MM.1S (cell line): Measurements from ENCODE around the gene SELENON.

ENCODE experiments used
- DNase-seq: peaks from one replicate; pipeline ENCODE4 v3.0.0-alpha.2; 2015
- H2AFZ ChIP-seq: fragments of 300-600 bp; sonication (generic); 2 replicates; pipeline ENCODE4 v1.6.0; 2016; ENCODE audit warnings: antibody characterized with exemption, low read length
- H3F3A ChIP-seq: fragments of 300-600 bp; sonication (generic); 2 replicates; pipeline ENCODE4 v1.6.1; 2016; ENCODE audit warnings: mild to moderate bottlenecking, antibody characterized with exemption, low read length, moderate library complexity, mixed read lengths; ENCODE audit not compliant: insufficient read depth
- H3K27ac ChIP-seq: fragments of 300-600 bp; sonication (generic); 2 replicates; pipeline ENCODE4 v1.5.1; 2016; ENCODE audit warnings: mild to moderate bottlenecking, low read length
- H3K27me3 ChIP-seq: fragments of 300-600 bp; sonication (generic); replicated peaks from 2 replicates; pipeline ENCODE4 v1.6.0; 2016; ENCODE audit warnings: low read length; ENCODE audit not compliant: insufficient read depth
- H3K36me3 ChIP-seq: fragments of 300-600 bp; sonication (generic); replicated peaks from 2 replicates; pipeline ENCODE4 v1.6.1; 2016; ENCODE audit warnings: mild to moderate bottlenecking, low read length, mixed read lengths; ENCODE audit not compliant: insufficient read depth
- H3K4me1 ChIP-seq: fragments of 300-600 bp; sonication (generic); 2 replicates; pipeline ENCODE4 v1.6.1; 2016; ENCODE audit warnings: low read length, mixed read lengths
- H3K4me2 ChIP-seq: fragments of 300-600 bp; sonication (generic); 2 replicates; pipeline ENCODE4 v1.6.0; 2016; ENCODE audit warnings: low read depth, low read length
- H3K4me3 ChIP-seq: fragments of 300-600 bp; sonication (generic); 2 replicates; pipeline ENCODE4 v1.5.1; 2016; ENCODE audit warnings: low read length, mixed read lengths
- H3K79me2 ChIP-seq: fragments of 300-600 bp; sonication (generic); 2 replicates; pipeline ENCODE4 v1.6.1; 2016; ENCODE audit warnings: mixed run types, low read length, mixed read lengths
- H3K9ac ChIP-seq: fragments of 300-600 bp; sonication (generic); 2 replicates; pipeline ENCODE4 v1.6.1; 2016; ENCODE audit warnings: low read length, mixed read lengths
- H3K9me2 ChIP-seq: fragments of 300-600 bp; sonication (generic); replicated peaks from 2 replicates; pipeline ENCODE4 v1.6.1; 2016; ENCODE audit warnings: mild to moderate bottlenecking, low read length, mixed read lengths; ENCODE audit not compliant: insufficient read depth
- H3K9me3 ChIP-seq: fragments of 300-600 bp; sonication (generic); replicated peaks from 2 replicates; pipeline ENCODE4 v1.6.1; 2016; ENCODE audit warnings: mild to moderate bottlenecking, low read length, mixed read lengths; ENCODE audit not compliant: insufficient read depth
- H4K20me1 ChIP-seq: fragments of 300-600 bp; sonication (generic); 2 replicates; pipeline ENCODE4 v1.6.1; 2016; ENCODE audit warnings: mild to moderate bottlenecking, low read length, moderate library complexity, mixed read lengths; ENCODE audit not compliant: insufficient read depth
- EZH2 ChIP-seq: fragments of 300-600 bp; sonication (generic); optimal IDR thresholded peaks from 2 replicates; pipeline ENCODE3; 2017; ENCODE audit warnings: low read depth, mild to moderate bottlenecking, antibody characterized with exemption, low read length, mixed read lengths
- EZH2phosphoT487 ChIP-seq: fragments of 300-600 bp; sonication (generic); IDR thresholded peaks from 2 replicates; pipeline ENCODE4 v1.6.1; 2018; ENCODE audit warnings: antibody characterized with exemption, low read length
- TF ChIP-seq, protein P1 (sequence below): fragments of 300-600 bp; sonication (generic); IDR thresholded peaks from 2 replicates; pipeline ENCODE4 v1.5.1; 2016; ENCODE audit warnings: antibody characterized with exemption, low read length, mixed read lengths

The SELENON gene

GRCh38 chr1:25807480-25808390, 7.7 kb downstream of the SELENON start:
- H3K9me2 ChIP-seq = no peaks in the 10 kb centered on the region
- no peaks in the 10 kb centered on the region for H4K20me1 ChIP-seq
- H3K9ac ChIP-seq = no peak overlapping the region
- H3F3A ChIP-seq = no peaks in the 10 kb centered on the region; the same call in 1 of the 2 replicates
- no peak overlapping the region for H2AFZ ChIP-seq
- H3K4me2 ChIP-seq = no peak overlapping the region
- H3K4me3 ChIP-seq = no peak overlapping the region
- H3K9me3 ChIP-seq = no peaks in the 10 kb centered on the region
- no peaks in the 10 kb centered on the region for H3K79me2 ChIP-seq
- no peak for DNase-seq
- peaks cover 10% of the 10 kb centered on the region for H3K4me1 ChIP-seq
- H3K27ac ChIP-seq = no peak overlapping the region
- no peaks in the 10 kb centered on the region for H3K36me3 ChIP-seq
- TF ChIP-seq, protein P1, sequence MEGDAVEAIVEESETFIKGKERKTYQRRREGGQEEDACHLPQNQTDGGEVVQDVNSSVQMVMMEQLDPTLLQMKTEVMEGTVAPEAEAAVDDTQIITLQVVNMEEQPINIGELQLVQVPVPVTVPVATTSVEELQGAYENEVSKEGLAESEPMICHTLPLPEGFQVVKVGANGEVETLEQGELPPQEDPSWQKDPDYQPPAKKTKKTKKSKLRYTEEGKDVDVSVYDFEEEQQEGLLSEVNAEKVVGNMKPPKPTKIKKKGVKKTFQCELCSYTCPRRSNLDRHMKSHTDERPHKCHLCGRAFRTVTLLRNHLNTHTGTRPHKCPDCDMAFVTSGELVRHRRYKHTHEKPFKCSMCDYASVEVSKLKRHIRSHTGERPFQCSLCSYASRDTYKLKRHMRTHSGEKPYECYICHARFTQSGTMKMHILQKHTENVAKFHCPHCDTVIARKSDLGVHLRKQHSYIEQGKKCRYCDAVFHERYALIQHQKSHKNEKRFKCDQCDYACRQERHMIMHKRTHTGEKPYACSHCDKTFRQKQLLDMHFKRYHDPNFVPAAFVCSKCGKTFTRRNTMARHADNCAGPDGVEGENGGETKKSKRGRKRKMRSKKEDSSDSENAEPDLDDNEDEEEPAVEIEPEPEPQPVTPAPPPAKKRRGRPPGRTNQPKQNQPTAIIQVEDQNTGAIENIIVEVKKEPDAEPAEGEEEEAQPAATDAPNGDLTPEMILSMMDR = no peak
- TF ChIP-seq EZH2 = no peak
- no peak for TF ChIP-seq EZH2phosphoT487
- H3K27me3 ChIP-seq = no peaks in the 10 kb centered on the region

GRCh38 chr1:25808481-25809244, 8.7 kb downstream of the SELENON start:
- no peaks in the 10 kb centered on the region for H3K27me3 ChIP-seq
- TF ChIP-seq, protein P1 = no peak
- TF ChIP-seq EZH2 = no peak
- no peak for TF ChIP-seq EZH2phosphoT487
- no peak for DNase-seq
- H3K9me3 ChIP-seq = no peaks in the 10 kb centered on the region
- H3K9ac ChIP-seq = no peak overlapping the region
- H3K4me2 ChIP-seq = no peak overlapping the region
- no peaks in the 10 kb centered on the region for H3K79me2 ChIP-seq
- no peaks in the 10 kb centered on the region for H3K9me2 ChIP-seq
- H4K20me1 ChIP-seq = no peaks in the 10 kb centered on the region
- H3K27ac ChIP-seq = no peak overlapping the region
- H3K4me1 ChIP-seq = peaks cover 4% of the 10 kb centered on the region
- H3K36me3 ChIP-seq = no peaks in the 10 kb centered on the region
- no peak overlapping the region for H3K4me3 ChIP-seq
- no peaks in the 10 kb centered on the region for H3F3A ChIP-seq
- H2AFZ ChIP-seq = no peak overlapping the region

DNA sequence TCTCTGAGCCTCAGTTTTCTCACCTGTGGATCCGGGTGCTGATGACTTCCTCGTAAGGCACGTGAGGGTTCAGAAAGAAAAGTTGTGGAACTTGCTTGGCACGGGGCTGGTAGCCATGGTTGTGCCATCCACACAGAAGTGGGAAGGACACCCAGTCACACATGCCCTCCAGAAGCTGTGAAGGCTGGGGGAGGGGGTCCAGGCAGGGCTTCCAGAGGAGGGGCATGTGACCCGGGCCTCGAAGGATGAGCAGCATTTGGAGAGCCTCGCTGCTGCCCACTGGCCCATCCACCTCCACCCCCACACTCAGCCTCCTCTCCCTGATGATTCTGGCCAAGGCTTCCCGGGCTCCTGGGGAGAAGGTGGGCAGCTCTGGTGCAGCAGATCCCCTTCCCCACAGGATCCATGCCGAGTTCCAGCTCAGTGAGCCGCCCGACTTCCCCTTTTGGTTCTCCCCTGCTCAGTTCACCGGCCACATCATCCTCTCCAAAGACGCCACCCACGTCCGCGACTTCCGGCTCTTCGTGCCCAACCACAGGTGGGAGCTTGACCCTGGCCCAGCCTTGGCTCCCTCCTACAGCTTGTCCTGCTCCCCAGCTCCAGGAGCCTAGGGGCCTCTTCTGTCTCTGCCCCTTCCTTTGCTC, 9.4 kb downstream of the SELENON start:
- Histone ChIP-seq H3F3A (no peaks in the 10 kb centered on the region), H3K79me2 (no peaks in the 10 kb centered on the region), H3K9ac (no peak overlapping the region), H2AFZ (no peak overlapping the region), H3K9me2 (no peaks in the 10 kb centered on the region), H3K36me3 (no peaks in the 10 kb centered on the region), H3K4me3 (no peak overlapping the region), H3K27me3 (no peaks in the 10 kb centered on the region), H3K4me1 (no peaks in the 10 kb centered on the region), H3K4me2 (no peak overlapping the region), H3K27ac (no peak overlapping the region), H3K9me3 (no peaks in the 10 kb centered on the region), H4K20me1 (no peaks in the 10 kb centered on the region)
- TF ChIP-seq EZH2phosphoT487 = no peak
- no peak for TF ChIP-seq EZH2
- DNase-seq = no peak
